HG03558 (cell line): ENCODE results near the gene CCDC74B.
"Not testable (repeated sequence)": the region's sequence is repeated elsewhere in the genome, so short reads cannot be mapped to it uniquely, and the experiment has no call there.

ENCODE experiments used
- ATAC-seq: cut with Tn5 transposase; IDR thresholded peaks from one replicate; pipeline ENCODE4 v1.9.1; 2021; ENCODE audit warnings: moderate number of reproducible peaks; ENCODE audit not compliant: unreplicated experiment; ENCODE audit errors: extremely low read depth

CCDC74B gene

DNA sequence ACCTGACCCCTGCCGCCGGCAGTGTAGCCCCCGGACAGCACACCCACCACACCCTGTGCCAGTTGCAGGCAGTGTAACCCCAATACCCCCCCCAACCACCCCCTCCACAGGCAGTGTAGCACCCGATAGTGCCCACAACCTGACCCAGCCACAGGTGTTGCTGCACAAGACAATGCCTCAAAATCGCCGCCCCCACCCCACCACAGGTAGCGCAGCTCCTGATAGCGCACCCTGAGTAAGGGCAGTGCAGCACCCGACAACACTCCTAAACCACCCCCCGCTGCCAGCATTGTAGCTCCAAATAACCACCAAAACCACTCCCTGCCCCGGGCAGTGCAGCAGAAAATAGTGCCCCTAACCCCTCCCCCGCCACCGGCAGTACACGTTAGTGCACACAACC is 16.4 kb downstream of the CCDC74B start:
- ATAC-seq: not testable (repeated sequence)

- not testable (repeated sequence) for ATAC-seq
Observed at GRCh38 chr2:130127726-130128125, 17.2 kb downstream of the CCDC74B start.

GRCh38 chr2:130120924-130121323 is 24.0 kb downstream of the CCDC74B start:
- ATAC-seq: not testable (repeated sequence)

GRCh38 chr2:130102597-130103363 is 42.1 kb downstream of the CCDC74B start:
- ATAC-seq: not testable (repeated sequence)
